Activated CD4-positive, alpha-beta T cell treated with anti-CD3 and anti-CD28 coated beads, Interleukin-2, amount 10 ng/mL, durations not matched to agents 7 days and 5 days (primary cell): ENCODE measurements around the gene NBPF26. TPM values are rescaled to one million over a fixed set of nuclear protein-coding genes. Genes with fewer than 3 reads are reported as not detected.

Source experiments
- total RNA-seq, 2 experiments: library from RNA; stranded (reverse); gene quantifications; one replicate each; pipeline ENCODE4 v1.2.3, GENCODE V29; 2021

NBPF26 gene
- total RNA-seq, 2 experiments from 2014 or later: 19.6 to 21.9 TPM

Other genes with a start within 250 kb of the NBPF26 start
- gene PPIAL4A, start 165.8 kb downstream of the NBPF26 start, total RNA-seq: not detected